ENCODE data around the gene PARD3B.

PARD3B gene

DNA sequence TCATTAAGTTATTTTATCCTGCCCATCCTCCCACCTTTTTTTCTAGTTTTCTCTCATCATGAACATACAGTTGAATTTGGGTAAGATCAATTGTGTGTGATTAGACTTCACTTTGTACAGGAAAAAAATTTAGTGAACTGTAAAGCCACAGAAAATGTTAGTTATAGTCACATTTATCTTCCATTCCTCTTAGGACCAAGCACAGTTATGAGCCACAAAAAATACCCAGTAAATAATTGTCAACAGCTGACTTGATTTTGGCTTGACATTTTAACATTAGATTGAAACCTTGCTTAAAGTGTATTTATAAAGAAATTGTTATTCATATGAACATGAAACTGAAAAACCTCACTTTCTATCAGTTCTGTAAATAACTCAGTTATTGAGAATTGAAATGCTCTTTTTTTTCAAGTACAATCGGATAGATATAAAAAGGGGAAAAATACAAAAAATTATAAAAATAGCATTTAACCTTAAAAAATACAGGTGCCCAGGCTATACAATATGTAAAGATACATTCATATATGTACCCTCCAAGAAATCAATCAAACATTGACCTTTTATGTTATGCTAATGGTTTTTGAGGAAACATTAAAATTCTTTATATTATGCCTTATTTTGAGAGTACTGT, 747.5 kb downstream of the PARD3B start:
- no peak for DNase-seq

GRCh38 chr2:205293559-205293958, 748.3 kb downstream of the PARD3B start:
- DNase-seq = no peak

GRCh38 chr2:205296959-205297358, 751.7 kb downstream of the PARD3B start:
- DNase-seq = no peak

- no peak for DNase-seq
These were observed 752.1 kb downstream of the PARD3B start for GRCh38 chr2:205297368-205297767.

GRCh38 chr2:205297846-205298245, 752.6 kb downstream of the PARD3B start:
- DNase-seq = no peak

DNA sequence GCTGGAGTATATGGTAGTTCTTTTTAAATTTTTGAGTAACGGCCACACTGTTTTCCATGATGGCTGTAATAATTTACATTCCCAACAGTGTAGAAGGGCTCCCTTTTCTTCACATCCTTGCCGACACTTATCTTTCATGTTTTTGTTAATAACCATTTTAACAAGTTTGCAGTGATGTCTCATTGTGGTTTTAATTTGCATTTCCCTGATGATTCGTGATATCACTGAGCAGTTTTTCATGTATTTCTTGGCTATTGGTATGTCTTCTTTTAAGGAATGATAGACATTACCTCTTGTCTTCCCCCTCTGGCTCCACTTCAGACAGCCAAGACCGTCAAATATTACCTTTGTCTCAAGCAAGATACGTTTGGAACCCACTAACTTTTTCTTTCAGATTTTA, 765.9 kb downstream of the PARD3B start:
- DNase-seq = no peak

DNA sequence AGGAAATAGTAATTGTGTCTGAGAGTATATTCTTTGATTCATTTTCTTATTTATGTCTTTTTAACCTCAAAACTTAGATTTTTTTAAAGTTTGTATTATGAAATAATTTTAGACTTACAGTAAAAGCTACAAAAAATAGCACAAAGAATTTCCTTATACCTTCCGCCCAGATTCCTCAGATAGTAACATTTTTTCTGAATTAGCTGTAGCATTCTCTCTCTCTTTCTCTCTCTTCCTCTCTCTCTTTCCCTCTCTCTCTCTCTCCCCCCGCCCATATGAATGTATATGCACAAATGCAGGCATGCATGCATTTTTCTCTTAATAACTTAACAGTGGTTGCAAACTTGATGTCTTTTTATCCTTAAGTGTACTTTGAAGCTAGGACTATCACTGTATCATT, 776.0 kb downstream of the PARD3B start:
- no peak for DNase-seq

DNA sequence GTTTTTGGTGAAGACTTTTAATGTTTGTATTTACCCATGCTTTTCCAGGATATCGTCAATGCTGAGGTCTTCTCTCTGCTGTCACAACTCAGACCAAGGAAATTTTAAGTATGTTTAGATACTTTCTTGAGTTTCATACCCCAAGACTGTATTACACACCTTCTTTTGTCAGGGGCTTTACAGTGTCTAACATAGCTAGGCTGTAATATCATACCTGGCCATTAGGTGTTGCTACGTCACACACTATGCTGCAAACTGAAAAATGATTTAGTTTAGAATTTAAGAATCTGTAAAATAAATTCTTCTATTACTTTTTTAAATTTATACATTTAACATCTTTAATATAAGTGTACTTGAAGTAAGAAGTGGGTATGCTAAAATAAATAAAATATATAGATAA, 778.7 kb downstream of the PARD3B start:
- DNase-seq = no peak

DNA sequence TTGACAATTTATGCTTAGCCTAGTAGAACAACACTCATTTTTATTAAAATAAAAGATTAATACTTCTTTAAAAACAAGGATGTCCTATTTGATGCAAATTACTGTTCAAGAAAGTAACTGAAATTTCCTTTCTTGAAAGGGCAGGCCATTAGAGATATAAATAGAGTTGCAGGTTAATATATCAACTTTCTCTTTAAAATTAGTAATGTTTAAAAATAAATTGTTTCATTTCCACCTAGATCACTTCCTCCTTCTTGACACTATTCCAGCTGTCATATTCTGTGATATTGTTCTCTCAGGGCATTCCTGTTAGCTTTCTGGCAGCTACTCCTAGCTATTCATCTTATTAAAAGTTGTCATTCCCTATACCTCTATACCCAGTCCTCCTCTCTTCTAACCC, 779.1 kb downstream of the PARD3B start:
- no peak for DNase-seq

GRCh38 chr2:205333351-205333750, 788.1 kb downstream of the PARD3B start:
- DNase-seq = no peak

DNA sequence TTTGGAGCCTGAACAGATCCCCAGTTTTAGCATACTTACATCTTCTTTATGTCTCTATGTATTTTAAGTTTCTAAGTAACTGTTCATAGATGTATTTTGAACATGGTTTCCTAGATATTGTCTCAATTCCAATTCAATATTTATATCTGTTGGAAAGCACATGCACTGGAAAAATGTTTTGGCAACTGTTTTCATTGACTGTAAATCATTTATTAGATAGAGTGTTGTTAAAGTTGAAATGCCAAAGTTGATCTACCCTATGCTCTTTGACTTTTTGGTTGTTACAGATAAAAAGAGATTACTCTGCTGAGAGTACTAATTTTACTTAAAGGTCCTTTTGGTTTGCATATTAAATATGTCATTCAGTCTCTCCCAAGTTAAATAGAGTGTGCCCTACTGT, 792.0 kb downstream of the PARD3B start:
- DNase-seq = no peak

DNA sequence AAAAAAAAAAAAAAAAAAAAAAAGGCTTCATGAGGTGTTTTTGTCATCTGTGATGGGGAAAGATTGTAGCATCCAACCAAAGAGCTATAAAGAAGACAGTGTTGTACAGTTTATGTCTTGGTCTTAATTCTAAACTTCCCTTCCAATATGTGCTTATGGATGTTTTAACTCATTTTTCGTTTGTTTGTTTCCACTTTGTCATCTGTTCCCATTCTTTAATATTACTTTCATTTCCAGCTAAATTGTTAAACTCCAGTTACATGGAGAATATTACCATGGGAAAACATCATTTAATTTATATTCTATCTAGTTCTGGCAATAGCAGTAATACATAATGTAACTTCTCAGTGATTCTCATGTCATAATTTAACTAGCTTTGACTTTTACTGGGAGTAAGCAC, 792.9 kb downstream of the PARD3B start:
- no peak for DNase-seq

DNA sequence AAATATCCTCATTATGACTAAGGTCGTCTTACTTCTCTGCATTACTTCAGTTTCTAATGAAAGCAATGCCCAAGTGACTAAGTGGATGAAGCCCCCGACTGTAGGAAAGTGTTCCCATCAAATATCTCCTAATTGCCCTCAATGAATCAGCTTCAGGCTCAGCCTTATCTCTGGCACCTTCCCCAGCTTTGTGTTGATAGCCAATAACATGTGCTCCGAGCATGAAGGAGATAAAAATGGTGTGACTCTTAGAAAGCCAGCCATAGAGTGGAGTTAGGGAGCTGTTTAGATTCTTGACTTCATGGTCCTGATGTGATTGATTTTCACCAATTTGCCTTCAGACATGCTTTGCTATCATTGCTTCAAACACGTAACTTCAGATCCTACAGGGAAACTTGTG, 797.8 kb downstream of the PARD3B start:
- no peak for DNase-seq

- no peak for DNase-seq
These were observed 801.4 kb downstream of the PARD3B start for GRCh38 chr2:205346649-205347048.

DNA sequence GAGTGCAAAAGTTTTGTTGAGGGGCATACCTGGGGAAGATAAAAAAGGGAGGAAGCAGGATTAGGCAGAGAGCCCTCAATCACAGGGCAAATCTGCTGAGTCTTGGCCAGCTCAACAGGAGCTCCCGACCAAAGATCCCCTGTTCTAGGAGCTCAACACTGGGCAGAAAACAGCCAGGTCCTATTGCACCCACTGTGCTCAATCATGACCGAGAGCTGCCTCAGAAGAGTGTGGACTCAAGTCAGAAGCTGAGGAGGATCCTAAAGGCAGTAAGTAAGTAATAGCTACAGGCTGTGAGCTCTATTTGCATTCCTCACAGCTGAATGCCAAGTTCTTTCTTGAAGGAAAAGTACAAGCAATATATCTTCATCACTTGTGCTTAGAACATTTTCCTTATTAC, 802.6 kb downstream of the PARD3B start:
- DNase-seq = no peak

DNA sequence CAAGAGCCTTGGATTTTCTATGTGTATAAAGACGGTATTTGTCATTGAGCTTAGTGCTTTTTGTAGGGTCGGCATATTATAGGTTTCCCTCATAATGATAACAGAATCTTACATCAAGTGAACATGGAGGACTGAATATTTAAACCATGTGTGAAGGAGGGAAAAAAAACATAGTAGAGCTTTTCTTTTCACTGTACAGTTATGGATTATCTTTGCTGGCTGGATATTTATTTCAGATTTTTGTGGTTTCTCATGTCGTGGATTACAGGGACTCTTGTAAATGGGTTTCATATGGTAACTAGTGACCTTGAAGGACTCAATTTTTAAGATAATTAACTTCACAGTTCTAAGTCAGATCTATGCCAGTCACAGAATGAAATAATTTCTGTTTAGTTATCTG, 806.8 kb downstream of the PARD3B start:
- DNase-seq = no peak

GRCh38 chr2:205352593-205352992, 807.3 kb downstream of the PARD3B start:
- no peak for DNase-seq

- no peak for DNase-seq
These were observed 812.5 kb downstream of the PARD3B start for GRCh38 chr2:205357732-205358131.

DNA sequence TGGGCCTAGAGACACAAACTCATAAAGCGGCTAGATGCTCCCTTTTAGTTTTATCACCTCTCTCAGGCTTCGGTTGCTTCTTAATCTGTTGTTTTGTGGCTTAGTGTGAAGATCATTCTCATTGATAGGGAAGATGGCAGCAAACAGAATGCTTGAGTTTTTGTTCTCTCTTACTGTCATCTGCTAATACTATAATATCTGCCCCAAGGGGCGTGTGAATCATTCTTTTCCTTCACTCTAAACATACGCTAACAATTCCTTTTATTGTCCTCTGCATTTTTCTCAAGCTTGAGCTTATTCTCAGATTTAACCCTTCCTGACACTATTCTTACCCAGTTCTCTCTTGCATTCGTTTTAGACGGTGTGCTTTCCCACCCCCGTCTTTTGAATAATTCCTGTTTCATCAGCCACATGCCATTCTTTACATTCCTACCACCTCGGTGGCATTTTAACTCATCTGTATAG, 813.1 kb downstream of the PARD3B start:
- no peak for DNase-seq

DNA sequence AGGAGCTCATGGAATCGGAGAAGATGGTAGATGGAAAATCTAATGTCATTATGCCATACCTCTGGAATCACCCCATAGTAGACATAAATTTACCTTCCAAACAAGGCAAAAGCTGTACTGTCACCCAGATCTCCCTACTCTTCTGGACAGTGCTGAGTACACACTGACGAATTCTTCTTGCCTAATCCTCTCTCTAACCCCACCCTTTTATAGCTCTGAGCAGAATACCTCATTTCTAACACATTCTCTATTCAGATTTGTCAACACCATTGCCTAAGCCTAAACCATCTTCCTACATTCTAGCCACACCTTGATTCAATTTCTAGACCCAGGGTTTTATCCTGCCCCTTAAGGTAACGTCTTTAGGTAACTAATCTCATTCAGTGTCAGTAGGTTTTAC, 816.0 kb downstream of the PARD3B start:
- DNase-seq = no peak

GRCh38 chr2:205361970-205362369, 816.7 kb downstream of the PARD3B start:
- no peak for DNase-seq

- DNase-seq = no peak
These were observed 819.0 kb downstream of the PARD3B start for GRCh38 chr2:205364261-205364660.

DNA sequence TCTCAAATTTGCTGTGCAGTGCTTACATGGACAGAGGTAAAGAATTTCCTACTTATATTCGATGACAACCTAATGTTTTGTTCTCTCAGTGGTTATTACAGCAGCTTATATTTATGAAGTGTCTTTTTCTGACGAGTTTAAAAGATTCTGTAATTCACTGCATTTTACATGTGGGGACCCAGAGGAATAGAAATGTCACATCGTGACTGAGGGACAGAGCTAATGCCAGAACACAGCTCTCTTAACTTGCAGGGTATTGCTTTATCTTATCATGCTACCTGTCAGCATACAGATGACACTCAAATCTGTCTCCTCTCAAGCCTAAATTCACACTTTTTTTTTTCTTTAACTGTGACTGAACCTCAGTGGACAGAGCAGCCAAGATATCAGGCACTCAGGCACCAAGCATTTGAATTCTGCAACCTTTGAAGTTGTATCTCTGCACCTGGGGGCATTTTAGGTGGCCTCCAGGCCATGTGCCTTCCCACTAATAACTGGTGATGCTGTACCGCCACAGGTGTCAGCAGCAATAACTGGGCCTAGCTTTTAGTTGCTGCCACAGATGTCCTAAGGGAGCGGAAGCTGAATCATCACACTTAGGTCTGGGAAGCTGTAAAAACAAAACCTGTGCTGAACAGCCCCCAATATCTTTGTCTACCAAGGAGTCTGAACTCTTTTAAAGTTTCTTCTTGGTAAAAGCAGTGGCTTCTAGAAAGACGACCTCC, 821.2 kb downstream of the PARD3B start:
- DNase-seq = no peak

GRCh38 chr2:205367331-205367935, 822.2 kb downstream of the PARD3B start:
- no peak for DNase-seq

All from activated CD4-positive, alpha-beta T cell treated with anti-CD3 and anti-CD28 coated beads, Interleukin-2, amount 50 U/mL, for 4 hours (primary cell).